Measurements from ENCODE around the gene MAGOHB.

DNA sequence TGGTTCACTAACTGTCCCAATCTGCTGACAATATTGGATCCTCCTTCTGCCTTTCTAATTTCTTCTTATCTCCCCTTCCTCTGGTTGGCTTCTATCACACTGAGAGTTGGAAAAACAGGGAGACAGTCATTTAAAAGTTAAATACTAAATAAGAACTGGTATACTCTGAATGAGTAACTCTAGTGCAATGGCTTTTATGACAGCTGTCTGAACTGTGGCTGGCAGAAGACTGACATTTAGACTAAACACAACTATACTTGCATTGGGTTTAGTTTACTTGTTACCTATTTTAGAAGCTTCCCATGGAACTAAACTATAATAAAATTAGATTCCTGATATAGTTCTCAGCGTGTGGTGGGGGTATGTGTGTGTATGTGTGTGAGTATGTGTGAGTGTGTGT, 7.9 kb upstream of the MAGOHB start:
- no peak for TF ChIP-seq CTCF (IDR thresholded peaks at IDR 0.05; ENCODE audit: low read depth, low read length)
- TF ChIP-seq EZH2phosphoT487 (IDR thresholded peaks at IDR 0.05; ENCODE audit: low read depth) = no peak
